Suprapubic skin (tissue), 4 donors: ENCODE results near the gene TRUB2.

Experiments used
- POLR2A ChIP-seq, 2 donors: fragments of 450-650 bp; IDR thresholded peaks; one replicate each; pipeline ENCODE4 v1.6.1; 2017; ENCODE audit warnings: antibody characterized with exemption in 2 of 2, mild to moderate bottlenecking in 2 of 2, moderate library complexity in 2 of 2
- POLR2AphosphoS5 ChIP-seq, 3 donors: sonication (generic); formaldehyde crosslinking; IDR thresholded peaks; one replicate each; pipeline ENCODE4 v1.6.1; 2017; ENCODE audit warnings: antibody characterized with exemption in 3 of 3
- TF ChIP-seq, protein P1 (sequence below), 2 donors: fragments of 200-600 bp in 1 of 2; fragments of 450-650 bp in 1 of 2; sonication (generic) in 1 of 2; IDR thresholded peaks; one replicate each; pipeline ENCODE4 v1.5.1; 2016 to 2019; ENCODE audit warnings: antibody characterized with exemption in 2 of 2, mild to moderate bottlenecking in 1 of 2, moderate library complexity in 1 of 2

DNA sequence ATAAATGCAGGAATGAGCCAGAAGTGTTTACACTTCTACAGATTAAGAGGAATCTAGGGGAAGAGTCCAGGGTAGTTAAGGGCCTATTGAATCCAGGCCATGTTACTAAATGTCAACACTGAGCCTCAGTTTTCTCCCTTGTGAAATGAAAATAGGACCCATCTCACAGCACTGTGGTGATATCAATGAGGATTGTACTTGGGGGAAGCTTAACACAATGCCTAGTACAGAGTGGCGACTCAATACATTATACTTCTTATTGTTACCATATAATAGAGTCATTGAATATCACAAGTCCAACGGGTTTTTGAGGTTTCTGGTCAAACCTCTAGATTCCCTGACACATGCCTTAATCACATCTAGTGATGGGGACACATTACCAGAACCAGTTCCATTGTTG is 4.6 kb downstream of the TRUB2 start:
- TF ChIP-seq POLR2A (IDR thresholded peaks at IDR 0.05) = no peak
- TF ChIP-seq, protein P1, sequence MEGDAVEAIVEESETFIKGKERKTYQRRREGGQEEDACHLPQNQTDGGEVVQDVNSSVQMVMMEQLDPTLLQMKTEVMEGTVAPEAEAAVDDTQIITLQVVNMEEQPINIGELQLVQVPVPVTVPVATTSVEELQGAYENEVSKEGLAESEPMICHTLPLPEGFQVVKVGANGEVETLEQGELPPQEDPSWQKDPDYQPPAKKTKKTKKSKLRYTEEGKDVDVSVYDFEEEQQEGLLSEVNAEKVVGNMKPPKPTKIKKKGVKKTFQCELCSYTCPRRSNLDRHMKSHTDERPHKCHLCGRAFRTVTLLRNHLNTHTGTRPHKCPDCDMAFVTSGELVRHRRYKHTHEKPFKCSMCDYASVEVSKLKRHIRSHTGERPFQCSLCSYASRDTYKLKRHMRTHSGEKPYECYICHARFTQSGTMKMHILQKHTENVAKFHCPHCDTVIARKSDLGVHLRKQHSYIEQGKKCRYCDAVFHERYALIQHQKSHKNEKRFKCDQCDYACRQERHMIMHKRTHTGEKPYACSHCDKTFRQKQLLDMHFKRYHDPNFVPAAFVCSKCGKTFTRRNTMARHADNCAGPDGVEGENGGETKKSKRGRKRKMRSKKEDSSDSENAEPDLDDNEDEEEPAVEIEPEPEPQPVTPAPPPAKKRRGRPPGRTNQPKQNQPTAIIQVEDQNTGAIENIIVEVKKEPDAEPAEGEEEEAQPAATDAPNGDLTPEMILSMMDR (IDR thresholded peaks at IDR 0.05) = no peak
- TF ChIP-seq POLR2AphosphoS5 (IDR thresholded peaks at IDR 0.05) = no peak
